ENCODE results near the gene IGFBPL1.

GRCh38 chr9:38373679-38374078, 50.6 kb downstream of the IGFBPL1 start:
- TF ChIP-seq, protein P1, sequence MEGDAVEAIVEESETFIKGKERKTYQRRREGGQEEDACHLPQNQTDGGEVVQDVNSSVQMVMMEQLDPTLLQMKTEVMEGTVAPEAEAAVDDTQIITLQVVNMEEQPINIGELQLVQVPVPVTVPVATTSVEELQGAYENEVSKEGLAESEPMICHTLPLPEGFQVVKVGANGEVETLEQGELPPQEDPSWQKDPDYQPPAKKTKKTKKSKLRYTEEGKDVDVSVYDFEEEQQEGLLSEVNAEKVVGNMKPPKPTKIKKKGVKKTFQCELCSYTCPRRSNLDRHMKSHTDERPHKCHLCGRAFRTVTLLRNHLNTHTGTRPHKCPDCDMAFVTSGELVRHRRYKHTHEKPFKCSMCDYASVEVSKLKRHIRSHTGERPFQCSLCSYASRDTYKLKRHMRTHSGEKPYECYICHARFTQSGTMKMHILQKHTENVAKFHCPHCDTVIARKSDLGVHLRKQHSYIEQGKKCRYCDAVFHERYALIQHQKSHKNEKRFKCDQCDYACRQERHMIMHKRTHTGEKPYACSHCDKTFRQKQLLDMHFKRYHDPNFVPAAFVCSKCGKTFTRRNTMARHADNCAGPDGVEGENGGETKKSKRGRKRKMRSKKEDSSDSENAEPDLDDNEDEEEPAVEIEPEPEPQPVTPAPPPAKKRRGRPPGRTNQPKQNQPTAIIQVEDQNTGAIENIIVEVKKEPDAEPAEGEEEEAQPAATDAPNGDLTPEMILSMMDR (IDR thresholded peaks at IDR 0.05), result no peak
- TF ChIP-seq POLR2A (IDR thresholded peaks at IDR 0.05), result no peak
- TF ChIP-seq POLR2AphosphoS5 (IDR thresholded peaks at IDR 0.05), result no peak
- no peak for TF ChIP-seq EP300 (IDR thresholded peaks at IDR 0.05)

Data from stomach (tissue), 4 donors.